Cardiac ventricle fibroblast (primary cell): ENCODE data around the gene ESRRG. TPM values are rescaled to one million over a fixed set of nuclear protein-coding genes. Genes with fewer than 3 reads are reported as not detected.

Experiments
- total RNA-seq: library from RNA; depleted of rRNA; stranded (reverse); fragments of >200 nt; gene quantifications from 2 replicates; pipeline ENCODE4 v1.2.3, GENCODE V29; 2015

The ESRRG gene
- not detected in 2 replicates for total RNA-seq

GRCh38 chr1:216723274-216723780 is at the start of gene ESRRG:
TSS of gene ESRRG (minus strand) at chr1:216723429. CDS start at chr1:216723299, 130 bp downstream.

